Measurements from ENCODE around the gene CAMK2B.

The CAMK2B gene

GRCh38 chr7:44285561-44285960, 39.8 kb downstream of the CAMK2B start:
- no peak for DNase-seq

DNA sequence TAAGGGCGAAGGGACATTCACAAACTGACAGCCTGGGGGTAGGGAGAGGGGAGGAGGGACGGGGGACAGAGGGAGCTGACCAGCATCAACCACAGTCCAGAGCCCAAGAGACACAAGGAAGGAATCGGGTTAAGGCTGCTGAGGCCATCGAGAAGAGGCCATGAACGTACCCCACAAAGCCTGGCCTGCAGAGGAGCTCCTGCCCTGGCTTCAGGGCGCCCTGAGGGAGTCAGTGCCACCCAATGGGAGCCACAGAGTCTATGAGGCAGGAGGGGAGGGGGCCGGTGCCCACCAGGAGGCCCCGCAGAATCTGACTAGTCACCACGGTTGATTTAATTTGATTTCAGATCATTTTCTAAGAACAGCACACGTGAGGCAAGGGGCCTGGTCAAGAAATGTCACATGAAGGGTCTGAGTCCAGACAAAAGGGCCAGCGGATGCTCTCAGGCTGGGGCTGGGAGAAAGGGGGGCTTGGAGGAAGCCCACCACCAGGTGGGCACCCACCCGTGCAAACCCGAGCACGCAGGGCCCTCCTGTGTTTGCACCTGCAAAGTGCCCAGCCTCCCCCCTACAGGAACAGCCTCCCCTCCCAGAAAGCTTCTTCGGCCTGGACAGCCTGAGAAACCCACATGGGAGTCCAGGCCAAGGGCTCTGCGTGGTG, 40.4 kb downstream of the CAMK2B start:
- no peak for DNase-seq

DNA sequence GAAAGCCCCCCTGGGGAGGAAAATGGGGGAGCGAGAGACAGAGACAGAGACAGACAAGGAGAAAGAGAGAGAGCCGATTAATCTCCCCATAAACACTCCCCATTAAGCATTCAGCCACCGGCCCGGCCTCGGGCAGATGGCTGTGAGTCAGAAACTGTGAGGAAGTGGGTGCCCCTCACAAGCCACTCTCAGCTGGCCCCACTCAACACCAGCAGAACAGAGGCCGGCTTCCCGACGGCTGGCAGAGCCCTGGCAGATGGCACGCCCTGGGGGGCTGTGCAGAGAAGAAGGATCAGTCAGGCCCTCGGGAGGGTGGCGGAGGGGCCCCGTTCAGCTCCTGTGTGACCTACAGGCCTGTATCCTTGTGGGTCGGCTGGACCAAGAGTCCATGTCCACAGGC, 41.2 kb downstream of the CAMK2B start:
- no peak for DNase-seq

- DNase-seq: no peak
These were observed 41.8 kb downstream of the CAMK2B start for GRCh38 chr7:44283381-44284211.

DNA sequence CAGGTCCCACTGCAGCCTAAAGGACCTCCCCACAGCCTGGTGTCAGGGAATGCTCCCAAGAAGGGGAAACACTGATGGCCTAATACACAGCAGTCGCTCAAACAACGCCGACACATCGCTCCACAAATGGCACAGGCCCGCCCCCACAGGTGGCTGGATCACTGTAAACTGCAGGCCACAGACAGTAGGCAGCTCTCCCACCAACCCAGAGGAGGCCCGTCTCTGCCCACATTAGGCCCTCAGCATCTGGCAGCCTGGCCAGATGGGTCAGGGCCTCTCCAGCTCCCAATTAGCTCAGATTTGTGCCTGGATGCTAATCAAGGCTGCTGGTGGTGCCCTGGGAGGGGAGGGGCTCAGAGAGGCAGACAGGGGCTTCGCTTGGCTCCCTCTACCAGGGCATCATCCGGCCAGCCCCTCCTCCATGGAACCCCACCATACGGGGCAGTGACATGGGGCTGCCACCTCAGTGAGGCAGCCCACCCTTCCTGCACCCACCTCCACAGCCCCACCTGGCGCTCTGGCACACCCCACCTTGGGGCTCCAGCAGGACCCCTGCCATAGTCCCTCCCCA, 42.7 kb downstream of the CAMK2B start:
- no peak for DNase-seq

GRCh38 chr7:44281811-44282600, 43.4 kb downstream of the CAMK2B start:
- DNase-seq: no peak

DNA sequence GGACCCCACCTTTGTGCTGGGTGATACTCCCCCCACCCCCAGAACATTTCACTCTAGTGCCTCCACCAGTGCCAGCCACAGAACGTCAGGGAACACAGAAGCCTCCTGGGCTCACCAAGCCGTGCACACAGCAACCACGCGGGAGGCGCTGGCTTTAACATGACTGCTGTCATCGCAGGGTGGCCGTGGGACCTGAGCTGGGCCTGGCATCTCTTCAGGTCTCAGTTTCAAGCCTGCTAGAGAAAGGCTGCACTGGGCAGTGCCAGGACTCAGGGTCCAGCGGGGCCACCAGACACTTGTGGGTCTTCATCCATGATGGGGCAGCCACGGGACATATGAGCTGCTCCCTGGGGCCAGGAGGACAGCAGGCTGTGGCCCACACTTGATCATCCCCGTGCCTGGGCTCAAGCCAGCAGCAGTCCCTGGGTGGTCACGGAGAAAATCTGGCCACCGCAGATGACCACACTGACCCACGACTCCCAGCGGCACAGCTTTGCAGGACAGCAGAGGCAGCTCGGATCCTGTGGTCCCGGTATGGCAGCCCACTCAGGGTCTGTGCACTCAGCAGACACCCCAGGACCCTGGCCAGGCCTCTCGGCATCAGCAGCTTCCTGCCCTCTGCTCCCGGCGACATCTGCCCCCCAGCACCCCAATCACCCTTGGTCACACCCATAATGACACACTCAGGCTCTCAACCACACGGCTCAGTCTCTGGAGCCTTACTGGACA, 44.2 kb downstream of the CAMK2B start:
- DNase-seq: no peak

DNA sequence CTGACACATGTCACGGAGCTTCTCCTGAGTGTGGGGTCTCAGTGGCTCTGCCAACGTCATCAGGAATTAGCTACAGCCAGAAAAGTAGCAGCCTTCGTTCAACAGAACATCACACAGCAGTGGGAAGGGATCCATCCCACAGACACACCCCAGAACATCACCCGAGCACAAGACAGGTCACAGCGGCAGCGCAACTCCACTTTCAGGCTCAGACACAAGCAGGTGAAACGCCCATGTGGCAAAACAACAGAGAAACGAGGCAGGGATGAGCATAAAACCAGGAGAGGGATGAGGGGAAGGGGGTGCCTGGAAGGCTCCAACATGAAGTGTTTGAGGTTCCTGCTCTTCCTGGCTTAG, 44.8 kb downstream of the CAMK2B start:
- DNase-seq: no peak

GRCh38 chr7:44279731-44280505, 45.5 kb downstream of the CAMK2B start:
- DNase-seq: no peak

DNA sequence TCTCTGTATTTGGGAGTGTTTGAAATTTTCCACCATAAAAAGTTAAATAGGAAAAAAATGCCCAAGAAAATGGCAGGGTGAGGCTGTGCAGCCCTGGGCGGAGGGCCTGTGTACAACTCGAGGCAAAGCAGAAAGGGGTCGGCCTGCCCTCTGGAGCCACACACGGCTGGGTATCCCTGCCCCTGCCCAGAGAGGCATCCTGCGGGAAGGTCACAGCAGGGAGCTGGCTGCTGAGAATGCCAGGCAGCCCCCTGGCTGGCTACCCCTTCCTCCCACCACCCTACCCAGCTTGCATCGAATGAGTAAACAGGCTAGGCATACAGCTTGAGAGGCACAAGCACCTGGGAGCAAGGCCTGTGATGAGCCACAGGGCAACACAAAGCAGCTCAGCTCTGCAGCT, 46.1 kb downstream of the CAMK2B start:
- DNase-seq: no peak

GRCh38 chr7:44278451-44279161, 46.8 kb downstream of the CAMK2B start:
- no peak for DNase-seq

DNA sequence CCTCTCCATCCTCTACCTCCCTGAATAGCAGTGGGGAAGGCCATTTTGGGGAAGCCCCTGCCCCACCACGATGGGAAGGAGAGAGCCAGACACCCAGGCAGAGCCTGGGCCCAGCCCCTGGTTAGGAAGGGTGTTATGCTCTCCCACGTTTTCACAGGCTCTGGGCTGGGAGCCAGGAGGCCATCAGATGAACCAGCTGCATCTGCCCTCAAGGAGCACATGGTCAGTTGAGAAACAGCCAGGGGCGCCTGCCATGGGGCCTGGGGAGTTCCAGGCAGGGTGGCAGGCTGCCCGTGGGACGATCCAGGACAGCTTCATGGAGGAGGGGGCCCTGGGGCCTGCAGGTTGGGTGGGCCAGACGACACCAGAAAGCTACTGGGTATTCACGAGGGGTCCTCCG, 47.5 kb downstream of the CAMK2B start:
- no peak for DNase-seq

DNA sequence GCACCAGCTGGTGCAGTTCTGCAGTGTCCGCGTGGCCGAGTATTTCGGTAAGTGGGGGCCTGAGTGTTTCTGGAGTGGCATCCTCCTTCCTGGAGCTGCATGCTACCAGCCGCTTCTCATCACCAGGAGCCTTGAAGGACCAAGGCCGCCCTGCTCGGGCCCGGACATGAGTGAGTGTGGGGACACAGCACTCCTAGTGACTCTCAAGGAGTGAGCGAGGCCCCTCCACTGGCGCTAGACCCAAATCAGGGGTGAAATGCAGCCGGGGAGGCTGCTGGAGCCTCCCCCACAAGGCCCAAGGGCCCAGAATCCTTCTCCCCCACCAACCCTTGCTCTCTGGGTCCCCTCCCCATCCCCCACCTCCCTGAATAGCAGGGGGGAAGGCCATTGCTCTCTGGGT, 48.0 kb downstream of the CAMK2B start:
- DNase-seq: no peak

DNA sequence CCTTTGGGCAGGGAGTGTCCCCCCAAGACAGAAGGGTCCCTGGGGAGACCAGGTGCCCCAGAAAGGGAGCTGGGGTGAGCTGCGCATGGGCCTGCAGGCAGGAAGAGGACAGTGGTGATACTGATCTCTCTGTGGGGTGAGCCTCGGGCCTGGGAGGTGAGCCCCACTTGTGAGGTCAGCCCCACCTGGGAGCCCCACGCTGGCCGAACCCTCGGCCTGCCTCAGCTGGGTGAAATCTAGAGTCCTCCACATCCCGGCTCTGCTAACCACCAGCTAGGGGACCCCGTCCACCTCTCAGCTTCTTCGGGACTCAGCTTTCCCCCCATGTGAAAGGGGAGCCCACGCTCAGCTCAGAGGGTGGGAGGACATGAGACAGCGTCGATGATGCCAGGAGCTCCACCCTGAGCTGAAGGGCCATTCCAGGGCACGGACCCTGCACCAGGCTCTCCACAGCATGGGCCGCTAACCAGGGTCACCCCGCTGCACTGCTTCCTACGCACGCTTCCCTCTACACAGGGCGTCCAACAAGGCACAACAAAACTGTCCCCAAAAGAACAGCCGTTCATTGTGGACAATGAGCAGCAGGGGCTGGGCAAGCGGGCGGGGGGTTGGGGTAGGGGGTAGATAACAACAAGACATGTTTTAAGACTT, 48.7 kb downstream of the CAMK2B start:
- no peak for DNase-seq

GRCh38 chr7:44275957-44276570, 49.3 kb downstream of the CAMK2B start:
- DNase-seq: no peak

- no peak for DNase-seq
These were observed 50.2 kb downstream of the CAMK2B start for GRCh38 chr7:44275146-44275545.

- DNase-seq: no peak
These were observed 50.8 kb downstream of the CAMK2B start for GRCh38 chr7:44274623-44274975.

GRCh38 chr7:44273681-44274622, 51.4 kb downstream of the CAMK2B start:
- no peak for DNase-seq

DNA sequence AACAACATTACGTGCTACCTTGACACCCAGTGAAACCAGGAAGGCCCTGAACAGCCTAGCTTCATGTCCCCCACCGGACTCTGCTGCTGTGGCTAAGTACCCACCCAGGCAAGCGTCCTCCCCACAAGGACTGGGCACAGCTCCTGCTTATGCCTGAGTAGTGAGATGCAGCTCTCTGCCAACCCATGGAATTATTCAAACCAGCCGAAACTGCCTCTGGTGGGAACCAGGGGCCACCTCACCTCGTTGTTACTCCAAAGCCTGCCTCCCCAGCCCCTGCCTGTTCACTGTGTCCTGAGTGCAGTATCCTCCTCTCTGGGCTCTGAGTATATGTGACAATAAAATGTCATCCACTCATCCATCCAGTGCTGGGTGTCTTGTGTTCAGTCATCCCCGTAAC, 52.4 kb downstream of the CAMK2B start:
- no peak for DNase-seq

Measured in stimulated activated CD4-positive, alpha-beta T cell treated with anti-CD3 and anti-CD28 coated beads, Interleukin-12 subunit alpha, Interleukin-12 subunit beta, amount 100 ng/mL, for 4 hours (primary cell).